ENCODE results near the gene KLHL3. TPM values are rescaled to one million over a fixed set of nuclear protein-coding genes. Genes with fewer than 3 reads are reported as not detected.

Gene KLHL3
- total RNA-seq, 4 donors from 2014 or later = 1.0 to 3.0 (median 2.1) TPM

DNA sequence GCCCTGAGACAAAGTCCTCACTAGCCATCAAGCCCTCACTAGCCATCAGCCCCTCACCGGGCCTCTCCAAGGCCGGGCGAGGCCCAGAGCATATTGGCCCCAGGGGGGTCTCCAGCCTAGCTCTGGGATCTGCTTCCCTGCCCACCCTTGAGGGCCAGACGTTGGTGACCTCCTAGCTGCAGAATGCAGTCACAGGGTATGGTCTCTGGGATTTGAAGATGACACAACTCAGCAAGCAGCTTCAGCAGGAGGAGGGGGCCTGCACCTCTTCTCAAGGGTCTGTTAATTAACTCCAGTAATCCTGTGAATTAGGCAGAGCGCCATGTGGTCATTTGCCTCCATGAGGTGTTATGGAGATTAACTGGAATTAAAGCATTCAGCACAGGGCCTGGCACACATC is 119.8 kb downstream of the KLHL3 start:
- WGBS, 2 donors = 84 to 89% methylated on average over 5 of the region's 5 CpGs
- DNase-seq (ENCODE audit: low spot score in 2 of 2) = peak in 1 of 2 donors; percentile 67

DNA sequence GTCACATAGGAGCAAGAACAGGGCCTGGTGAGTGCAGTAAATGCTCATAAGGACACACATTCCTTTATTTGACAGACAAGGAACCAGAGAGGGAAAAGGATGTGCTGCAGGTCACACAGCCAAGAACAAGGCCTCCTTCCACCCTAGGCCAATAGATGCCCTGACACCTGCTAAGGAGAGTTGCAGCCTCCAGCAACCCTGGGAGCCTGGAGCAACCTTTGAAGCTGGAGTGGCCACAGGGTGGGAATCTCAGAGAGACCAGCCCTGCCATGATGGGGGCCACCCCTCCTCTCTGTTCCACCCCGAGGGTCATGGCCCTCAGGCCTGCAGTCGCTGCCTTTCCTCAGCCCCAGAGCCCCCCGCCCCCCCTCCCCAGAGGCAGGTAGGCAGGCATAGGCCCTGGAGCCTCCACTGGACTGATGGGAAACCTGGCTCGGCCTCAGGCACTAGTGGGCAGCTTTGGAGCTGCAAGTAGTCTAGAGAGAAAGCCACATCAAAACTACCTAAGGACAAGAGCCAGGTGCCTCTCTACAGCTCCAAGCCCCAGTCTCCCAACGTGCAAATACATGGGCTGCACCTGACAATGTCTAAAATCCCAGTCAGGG is 120.6 kb downstream of the KLHL3 start:
- 60 to 80% methylated on average over 2 to 4 of the region's 5 CpGs for WGBS, 2 donors
- peak in 1 of 2 donors; percentile 57 for DNase-seq (ENCODE audit: low spot score in 2 of 2)
- intact Hi-C loops (cut with DNase I; ENCODE audit: low total_unique reads) = no loop called here
- H3K4me3 ChIP-seq (ENCODE audit: low read depth, poor library complexity, severe bottlenecking) = no peak overlapping the region
- TF ChIP-seq, protein P1, sequence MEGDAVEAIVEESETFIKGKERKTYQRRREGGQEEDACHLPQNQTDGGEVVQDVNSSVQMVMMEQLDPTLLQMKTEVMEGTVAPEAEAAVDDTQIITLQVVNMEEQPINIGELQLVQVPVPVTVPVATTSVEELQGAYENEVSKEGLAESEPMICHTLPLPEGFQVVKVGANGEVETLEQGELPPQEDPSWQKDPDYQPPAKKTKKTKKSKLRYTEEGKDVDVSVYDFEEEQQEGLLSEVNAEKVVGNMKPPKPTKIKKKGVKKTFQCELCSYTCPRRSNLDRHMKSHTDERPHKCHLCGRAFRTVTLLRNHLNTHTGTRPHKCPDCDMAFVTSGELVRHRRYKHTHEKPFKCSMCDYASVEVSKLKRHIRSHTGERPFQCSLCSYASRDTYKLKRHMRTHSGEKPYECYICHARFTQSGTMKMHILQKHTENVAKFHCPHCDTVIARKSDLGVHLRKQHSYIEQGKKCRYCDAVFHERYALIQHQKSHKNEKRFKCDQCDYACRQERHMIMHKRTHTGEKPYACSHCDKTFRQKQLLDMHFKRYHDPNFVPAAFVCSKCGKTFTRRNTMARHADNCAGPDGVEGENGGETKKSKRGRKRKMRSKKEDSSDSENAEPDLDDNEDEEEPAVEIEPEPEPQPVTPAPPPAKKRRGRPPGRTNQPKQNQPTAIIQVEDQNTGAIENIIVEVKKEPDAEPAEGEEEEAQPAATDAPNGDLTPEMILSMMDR (IDR thresholded peaks at IDR 0.05) = no peak
- no peak for TF ChIP-seq POLR2A (IDR thresholded peaks at IDR 0.05)

More for the DNA sequence above, 119.8 kb downstream of the KLHL3 start:
- no peak for TF ChIP-seq POLR2A (IDR thresholded peaks at IDR 0.05)
- TF ChIP-seq, protein P1 (IDR thresholded peaks at IDR 0.05) = no peak
- H3K4me3 ChIP-seq (ENCODE audit: low read depth, poor library complexity, severe bottlenecking) = no peak overlapping the region
- intact Hi-C loops (cut with DNase I; ENCODE audit: low total_unique reads) = no loop called here

DNA sequence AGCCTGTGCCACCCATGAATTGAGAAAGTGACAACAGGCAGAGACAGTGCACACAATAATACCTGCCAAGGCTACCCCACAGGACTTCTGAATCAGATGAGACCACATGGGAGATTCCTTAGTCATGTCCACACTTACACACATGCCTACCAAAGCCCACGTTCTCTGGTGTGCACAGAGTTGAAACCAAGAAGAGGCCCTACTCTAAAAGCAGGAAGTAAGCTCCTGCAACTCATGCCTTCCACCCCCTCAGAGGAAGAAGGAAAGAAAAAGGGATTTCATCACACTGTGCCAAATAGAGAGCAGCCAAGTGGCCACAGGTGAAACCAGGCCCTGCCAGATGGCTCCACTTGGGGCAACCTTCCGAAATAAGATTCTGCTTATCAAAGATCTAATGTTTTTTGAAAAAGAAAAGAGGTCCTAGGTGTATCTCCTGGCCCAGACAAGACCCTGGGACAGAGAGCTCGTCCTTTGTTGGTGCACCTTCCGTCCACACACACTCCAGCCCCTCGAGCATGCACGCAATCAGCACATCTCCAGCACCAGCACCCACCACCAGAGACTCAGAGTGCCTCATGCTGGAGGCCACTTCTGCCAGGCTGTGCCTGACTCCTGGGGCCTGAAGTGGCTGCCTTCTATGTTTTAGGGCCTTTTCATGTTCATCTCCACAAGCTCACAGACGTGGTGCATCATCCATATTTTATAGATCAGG is 122.2 kb downstream of the KLHL3 start:
- TF ChIP-seq POLR2A (IDR thresholded peaks at IDR 0.05) = no peak
- TF ChIP-seq, protein P1 (IDR thresholded peaks at IDR 0.05) = no peak
- WGBS, 2 donors = 80 to 85% methylated on average over 7 of the region's 7 CpGs
- DNase-seq (ENCODE audit: low spot score in 2 of 2) = peak in 1 of 2 donors; percentile 29
- intact Hi-C loops (cut with DNase I; ENCODE audit: low total_unique reads) = no loop called here
- H3K4me3 ChIP-seq (ENCODE audit: low read depth, poor library complexity, severe bottlenecking) = no peak overlapping the region

DNA sequence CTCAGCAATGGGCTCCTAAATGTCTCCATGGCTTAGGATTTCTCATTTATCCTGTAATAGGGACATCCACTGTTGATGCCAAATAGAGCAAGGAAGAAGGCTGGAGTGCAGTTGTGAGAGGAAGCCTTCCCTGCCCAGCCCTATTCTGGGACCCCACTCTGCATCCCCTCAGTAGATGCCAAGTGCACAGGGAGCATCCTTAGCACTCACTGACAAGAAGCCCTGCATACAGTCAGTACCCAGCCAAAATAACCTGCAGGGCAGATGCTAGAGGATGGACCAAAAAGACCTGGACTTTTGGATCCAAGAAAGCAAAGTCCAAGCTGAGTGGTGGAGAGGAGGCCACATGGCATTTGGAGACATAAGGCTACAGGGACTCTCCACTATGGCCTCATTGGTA is 123.3 kb downstream of the KLHL3 start:
- intact Hi-C loops (cut with DNase I; ENCODE audit: low total_unique reads) = no loop called here
- TF ChIP-seq POLR2A (IDR thresholded peaks at IDR 0.05) = no peak
- TF ChIP-seq, protein P1 (IDR thresholded peaks at IDR 0.05) = no peak
- no peak overlapping the region for H3K4me3 ChIP-seq (ENCODE audit: low read depth, poor library complexity, severe bottlenecking)
- DNase-seq (ENCODE audit: low spot score in 2 of 2) = peak in 1 of 2 donors; percentile 68

DNA sequence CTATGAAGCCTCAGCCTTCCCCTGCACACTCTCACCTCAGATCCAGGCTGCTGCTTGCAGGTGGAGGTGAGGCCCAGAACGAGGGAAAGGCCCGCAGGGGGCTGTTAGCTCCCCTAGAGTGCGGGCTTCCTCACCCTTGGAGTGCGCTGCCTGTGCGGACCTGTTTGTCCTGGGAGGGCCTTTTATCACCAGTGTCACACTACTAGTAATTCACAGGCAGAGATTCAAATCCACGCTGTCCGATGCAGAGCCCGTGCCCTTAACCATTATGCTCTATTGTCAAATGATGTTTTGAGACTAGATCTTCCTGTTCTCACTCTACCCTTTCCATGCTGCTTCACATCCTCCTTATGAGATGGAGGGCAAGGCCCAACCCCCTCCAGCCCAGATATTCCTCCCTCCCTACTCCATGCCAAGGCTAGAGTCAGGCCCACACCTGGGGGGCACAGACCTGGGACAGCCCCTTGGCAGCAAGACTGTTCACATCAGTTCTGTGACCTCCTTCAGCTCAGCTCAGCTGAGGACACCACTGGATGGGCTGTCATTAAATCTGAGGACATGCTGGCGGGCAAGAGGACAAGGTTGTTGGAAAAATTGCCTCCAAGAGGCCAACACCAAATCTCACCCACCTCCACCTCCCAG is 124.0 kb downstream of the KLHL3 start:
- WGBS, 2 donors = 72 to 87% methylated on average over 9 of the region's 9 CpGs
- intact Hi-C loops (cut with DNase I; ENCODE audit: low total_unique reads) = no loop called here
- TF ChIP-seq, protein P1 (IDR thresholded peaks at IDR 0.05) = no peak
- TF ChIP-seq POLR2A (IDR thresholded peaks at IDR 0.05) = no peak
- peak in 1 of 2 donors; percentile 60 for DNase-seq (ENCODE audit: low spot score in 2 of 2)
- H3K4me3 ChIP-seq (ENCODE audit: low read depth, poor library complexity, severe bottlenecking) = no peak overlapping the region
